Ovary (tissue), 3 donors: ENCODE results near the gene ZNF319.

Experiments
- CTCF ChIP-seq, 3 donors: fragments of 450-650 bp in 2 of 3; fragments of 200-600 bp in 1 of 3; IDR thresholded peaks; one replicate each; pipeline versions ENCODE4 v1.5.1 to v1.8.0; 2016 to 2022; ENCODE audit warnings: antibody characterized with exemption in 3 of 3, mild to moderate bottlenecking in 1 of 3
- EP300 ChIP-seq: sonication (generic); formaldehyde crosslinking; IDR thresholded peaks from one replicate; pipeline ENCODE4 v1.6.1; 2017; ENCODE audit warnings: antibody characterized with exemption
- POLR2A ChIP-seq: fragments of 450-650 bp; IDR thresholded peaks from one replicate; pipeline ENCODE4 v1.6.1; 2017; ENCODE audit warnings: antibody characterized with exemption, mild to moderate bottlenecking, moderate library complexity
- donor health status: DM: no; HTN: no; CAD: no.

- TF ChIP-seq POLR2A, result peak; percentile 38
- peak; percentile 54 to 73 (median 58) for TF ChIP-seq CTCF (IDR thresholded peaks at IDR 0.05)
- TF ChIP-seq EP300, result no peak
Observed at GRCh38 chr16:58000706-58001676, 519 bp upstream of the ZNF319 start, which contains the start of gene USB1.
